A673 (cell line): ENCODE data around the gene EPB41L4B. TPM values are rescaled to one million over a fixed set of nuclear protein-coding genes. Genes with fewer than 3 reads are reported as not detected.

ENCODE experiments used
- BruUV-seq: library from RNA; stranded (reverse); fragments of 400-500 nt; replicated peaks from 2 replicates; lab custom pipeline; 2021; lab: Mats Ljungman, UMichigan
- CTCF ChIA-PET: fragments of 300-600 bp; sonication (Branson Sonifier 250); formaldehyde crosslinking; loops from one replicate; lab custom pipeline; 2022; ENCODE audit warnings: antibody characterized with exemption; lab: Charles Lee
- POLR2A ChIA-PET: fragments of 300-600 bp; sonication (Branson Sonifier 250); formaldehyde crosslinking; loops from one replicate; lab custom pipeline; 2022; ENCODE audit warnings: antibody characterized with exemption; ENCODE audit not compliant: low non-redundant PET; lab: Charles Lee
- DNase-seq: peaks from one replicate; pipeline ENCODE4 v3.0.0-alpha.2; 2015; ENCODE audit warnings: low spot score
- H3K27ac ChIP-seq: fragments of 200-600 bp; sonication (generic); 2 replicates; pipeline ENCODE4 v1.5.1; 2016; ENCODE audit warnings: mixed run types, low read depth, mild to moderate bottlenecking, mixed read lengths, antibody characterized with exemption, low read length; ENCODE audit not compliant: poor library complexity, severe bottlenecking
- H3K27me3 ChIP-seq: fragments of 200-600 bp; sonication (generic); replicated peaks from 2 replicates; pipeline ENCODE4 v1.6.1; 2017; ENCODE audit warnings: mixed run types, low read depth, mild to moderate bottlenecking, mixed read lengths, antibody characterized with exemption, low read length; ENCODE audit not compliant: insufficient read depth, poor library complexity
- H3K36me3 ChIP-seq: fragments of 200-600 bp; sonication (generic); 2 replicates; pipeline ENCODE4 v1.6.1; 2016; ENCODE audit warnings: mixed run types, mild to moderate bottlenecking, mixed read lengths, antibody characterized with exemption, low read length; ENCODE audit not compliant: insufficient read depth, poor library complexity, severe bottlenecking
- H3K4me1 ChIP-seq: fragments of 200-600 bp; sonication (generic); 2 replicates; pipeline ENCODE4 v1.6.1; 2017; ENCODE audit warnings: mixed run types, mild to moderate bottlenecking, mixed read lengths, antibody characterized with exemption, low read length; ENCODE audit not compliant: insufficient read depth, poor library complexity, severe bottlenecking
- H3K4me3 ChIP-seq: fragments of 200-600 bp; sonication (generic); 2 replicates; pipeline ENCODE4 v1.5.1; 2016; ENCODE audit warnings: low read depth, mixed run types, mild to moderate bottlenecking, mixed read lengths, low read length; ENCODE audit not compliant: poor library complexity, severe bottlenecking
- H3K9me3 ChIP-seq: fragments of 200-600 bp; sonication (generic); 2 replicates; pipeline ENCODE4 v1.6.1; 2016; ENCODE audit warnings: mixed run types, low read depth, mild to moderate bottlenecking, mixed read lengths, antibody characterized with exemption, low read length; ENCODE audit not compliant: poor library complexity, severe bottlenecking
- EZH2 ChIP-seq: fragments of 200-600 bp; sonication (generic); IDR thresholded peaks from 2 replicates; pipeline ENCODE4 v1.6.1; 2017; ENCODE audit warnings: borderline replicate concordance, low read depth, mild to moderate bottlenecking, mixed read lengths, antibody characterized with exemption, low read length; ENCODE audit not compliant: poor library complexity, severe bottlenecking
- intact Hi-C: fragments of 100-400 bp; cut with micrococcal nuclease; formaldehyde crosslinking; loops from one replicate; pipeline ENCODE4 v1.10.0; 2022; ENCODE audit not compliant: unreplicated experiment
- total RNA-seq: library from RNA; stranded (reverse); gene quantifications from 2 replicates; pipeline ENCODE4 v1.2.3, GENCODE V29; 2021
- TF ChIP-seq, protein P1 (sequence below): fragments of 300-800, 200-600 bp; sonication (generic); conservative IDR thresholded peaks from 2 replicates; pipeline ENCODE4 v1.5.1; 2017; ENCODE audit warnings: low read depth, mild to moderate bottlenecking, antibody characterized with exemption, low read length, moderate library complexity, mixed read lengths

EPB41L4B gene
- total RNA-seq, 1 experiment from 2014 or later: not detected

DNA sequence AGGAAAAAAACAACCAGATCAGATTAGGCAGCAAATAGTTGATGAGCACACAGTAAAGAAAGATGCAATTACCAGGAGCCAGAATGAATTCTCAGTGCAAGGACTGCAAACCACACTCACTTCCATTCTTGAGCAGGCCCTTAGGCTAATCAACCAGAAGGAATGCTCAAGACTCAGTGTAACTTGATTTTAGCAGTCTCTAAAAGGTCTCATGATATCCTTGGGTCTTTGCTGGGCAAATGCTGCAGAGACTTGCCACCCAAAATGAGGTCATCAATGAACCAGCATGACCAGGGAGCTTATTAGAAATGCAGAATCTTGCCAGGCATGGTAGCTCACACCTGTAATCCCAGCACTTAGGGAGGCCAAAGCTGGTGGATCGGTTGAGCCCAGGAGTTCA, 181.0 kb downstream of the EPB41L4B start:
- intact Hi-C loops: no loop called here
- no peaks in the 10 kb centered on the region for H3K4me1 ChIP-seq
- H3K9me3 ChIP-seq: no peaks in the 10 kb centered on the region
- BruUV-seq: no TSS peak
- no peak for DNase-seq
- TF ChIP-seq, protein P1, sequence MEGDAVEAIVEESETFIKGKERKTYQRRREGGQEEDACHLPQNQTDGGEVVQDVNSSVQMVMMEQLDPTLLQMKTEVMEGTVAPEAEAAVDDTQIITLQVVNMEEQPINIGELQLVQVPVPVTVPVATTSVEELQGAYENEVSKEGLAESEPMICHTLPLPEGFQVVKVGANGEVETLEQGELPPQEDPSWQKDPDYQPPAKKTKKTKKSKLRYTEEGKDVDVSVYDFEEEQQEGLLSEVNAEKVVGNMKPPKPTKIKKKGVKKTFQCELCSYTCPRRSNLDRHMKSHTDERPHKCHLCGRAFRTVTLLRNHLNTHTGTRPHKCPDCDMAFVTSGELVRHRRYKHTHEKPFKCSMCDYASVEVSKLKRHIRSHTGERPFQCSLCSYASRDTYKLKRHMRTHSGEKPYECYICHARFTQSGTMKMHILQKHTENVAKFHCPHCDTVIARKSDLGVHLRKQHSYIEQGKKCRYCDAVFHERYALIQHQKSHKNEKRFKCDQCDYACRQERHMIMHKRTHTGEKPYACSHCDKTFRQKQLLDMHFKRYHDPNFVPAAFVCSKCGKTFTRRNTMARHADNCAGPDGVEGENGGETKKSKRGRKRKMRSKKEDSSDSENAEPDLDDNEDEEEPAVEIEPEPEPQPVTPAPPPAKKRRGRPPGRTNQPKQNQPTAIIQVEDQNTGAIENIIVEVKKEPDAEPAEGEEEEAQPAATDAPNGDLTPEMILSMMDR: no peak
- H3K27ac ChIP-seq: no peak overlapping the region
- no peak overlapping the region for H3K4me3 ChIP-seq
- peaks cover 5% of the 10 kb centered on the region for H3K27me3 ChIP-seq
- no peaks in the 10 kb centered on the region for H3K36me3 ChIP-seq
- POLR2A ChIA-PET: no interaction called here
- CTCF ChIA-PET: no interaction called here

DNA sequence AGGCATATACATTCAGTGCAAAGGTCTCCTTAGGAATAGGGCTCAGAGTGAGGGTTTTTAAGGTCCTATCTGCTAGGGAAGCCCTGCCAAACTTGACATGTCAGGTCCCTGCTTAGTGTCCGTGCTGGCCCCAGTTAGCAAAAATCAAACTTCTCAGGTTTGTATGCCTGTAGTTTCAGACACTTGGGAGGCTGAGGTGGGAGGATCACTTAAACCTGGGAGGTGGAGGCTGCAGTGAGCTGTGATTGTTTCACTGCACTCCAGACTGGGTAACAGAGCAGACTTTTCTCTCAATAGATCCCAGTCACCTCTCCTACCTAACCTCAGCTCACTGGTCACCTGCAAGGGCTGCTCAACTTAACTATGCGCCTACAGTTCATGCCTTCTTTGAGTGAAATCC, 182.4 kb downstream of the EPB41L4B start:
- no peak for DNase-seq
- intact Hi-C loops: no loop called here
- Histone ChIP-seq H3K4me1 (no peaks in the 10 kb centered on the region), H3K36me3 (no peaks in the 10 kb centered on the region), H3K4me3 (no peak overlapping the region), H3K27me3 (peaks cover 5% of the 10 kb centered on the region), H3K27ac (no peak overlapping the region), H3K9me3 (no peaks in the 10 kb centered on the region)
- BruUV-seq: no TSS peak
- ChIA-PET CTCF (no interaction called here), POLR2A (no interaction called here)
- TF ChIP-seq EZH2: no peak
- TF ChIP-seq, protein P1: no peak

DNA sequence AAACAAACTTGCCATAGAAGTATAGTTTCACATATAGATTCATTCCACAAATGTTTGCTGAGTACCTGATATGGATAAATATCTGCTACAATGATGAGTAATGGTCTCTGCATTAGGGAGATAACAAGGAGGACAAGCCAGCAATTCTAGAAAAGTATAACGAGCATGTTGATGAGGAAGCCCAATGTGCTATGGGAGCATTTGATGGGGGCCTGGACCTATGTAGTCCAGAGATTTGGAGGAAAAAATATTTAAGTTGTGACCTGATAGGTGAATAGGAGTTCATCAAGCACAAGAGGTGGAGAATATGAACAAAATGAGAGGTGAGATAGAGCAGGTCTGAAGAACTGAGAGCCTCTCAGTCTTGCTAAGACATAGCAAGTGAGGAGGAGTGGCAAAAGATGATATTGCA, 186.7 kb downstream of the EPB41L4B start:
- no peak overlapping the region for H3K4me3 ChIP-seq
- ChIA-PET CTCF (no interaction called here), POLR2A (no interaction called here)
- TF ChIP-seq EZH2: no peak
- TF ChIP-seq, protein P1: no peak
- H3K36me3 ChIP-seq: no peaks in the 10 kb centered on the region
- no peaks in the 10 kb centered on the region for H3K9me3 ChIP-seq
- BruUV-seq: no TSS peak
- H3K4me1 ChIP-seq: no peaks in the 10 kb centered on the region
- intact Hi-C loops: no loop called here
- H3K27me3 ChIP-seq: peaks cover 5% of the 10 kb centered on the region
- no peak for DNase-seq
- H3K27ac ChIP-seq: no peak overlapping the region
